HUDEP-2 (cell line): ENCODE data around the gene IFT52.
"Not testable (repeated sequence)": the region's sequence is repeated elsewhere in the genome, so short reads cannot be mapped to it uniquely, and the experiment has no call there.

Source experiments
- DNase-seq, 76 experiments: peaks; one replicate each; lab custom pipeline; 2025; ENCODE audit not compliant: unreplicated experiment in 76 of 76; lab: John Stamatoyannopoulos, UW

Gene IFT52

DNA sequence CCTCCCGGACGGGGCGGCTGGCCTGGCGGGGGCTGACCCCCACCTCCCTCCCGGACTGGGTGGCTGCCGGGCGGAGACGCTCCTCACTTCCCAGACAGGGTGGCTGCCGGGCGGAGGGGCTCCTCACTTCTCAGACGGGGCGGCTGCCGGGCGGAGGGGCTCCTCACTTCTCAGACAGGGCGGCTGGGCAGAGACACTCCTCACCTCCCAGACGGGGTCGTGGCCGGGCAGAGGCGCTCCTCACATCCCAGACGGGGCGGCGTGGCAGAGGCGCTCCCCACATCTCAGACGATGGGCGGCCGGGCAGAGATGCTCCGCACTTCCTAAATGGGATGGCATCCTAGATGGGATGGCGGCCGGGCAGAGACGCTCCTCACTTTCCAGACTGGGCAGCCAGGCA is 16.5 kb downstream of the IFT52 start:
- DNase-seq, result not testable (repeated sequence)

GRCh38 chr20:43631598-43631997 is 40.9 kb downstream of the IFT52 start:
- DNase-seq, result no peak

- DNase-seq, result no peak
These were observed 45.7 kb downstream of the IFT52 start for GRCh38 chr20:43636429-43636828.

- DNase-seq, result no peak
These were observed 51.8 kb downstream of the IFT52 start for GRCh38 chr20:43642548-43642947.

GRCh38 chr20:43650997-43651525 is 60.3 kb downstream of the IFT52 start:
- DNase-seq, result no peak

- DNase-seq, result not testable (repeated sequence)
These were observed 61.0 kb downstream of the IFT52 start for GRCh38 chr20:43651650-43652184.

- no peak for DNase-seq
These were observed 63.2 kb downstream of the IFT52 start for GRCh38 chr20:43653966-43654365.

DNA sequence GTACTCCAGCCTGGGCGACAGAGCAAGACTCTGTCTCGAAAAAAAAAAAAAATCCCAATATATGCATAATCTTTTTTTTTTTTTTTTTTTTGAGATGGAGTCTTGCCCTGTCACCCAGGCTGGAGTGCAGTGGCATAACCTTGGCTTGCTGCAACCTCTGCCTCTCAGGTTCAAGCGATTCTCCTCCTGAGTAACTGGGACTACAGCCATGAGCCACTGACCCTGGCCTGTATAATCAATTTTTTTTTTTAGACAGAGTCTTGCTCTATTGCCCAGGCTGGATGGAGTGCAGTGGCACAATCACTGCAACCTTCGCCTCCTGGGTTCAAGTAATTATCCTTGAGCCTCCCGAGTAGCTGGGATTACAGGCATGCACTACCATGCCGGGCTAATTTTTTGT is 64.4 kb downstream of the IFT52 start:
- DNase-seq, result not testable (repeated sequence)

DNA sequence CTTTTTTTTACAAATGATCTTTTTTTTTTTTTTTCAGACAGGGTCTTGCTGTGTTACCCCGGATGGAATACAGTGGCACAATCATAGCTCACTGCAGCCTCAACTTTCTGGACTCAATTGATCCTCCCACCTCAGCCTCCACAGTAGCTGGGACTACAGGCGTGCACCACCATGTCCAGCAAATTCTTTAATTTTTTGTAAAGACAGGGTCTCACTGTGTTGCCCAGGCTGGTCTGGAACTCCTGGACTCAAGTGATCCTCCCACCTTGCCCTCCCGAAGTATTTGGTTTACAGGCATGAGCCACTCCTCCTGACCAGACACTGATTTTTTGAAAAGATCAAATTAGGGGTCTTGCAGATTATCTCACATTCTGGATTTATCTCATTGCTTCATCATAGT is 65.2 kb downstream of the IFT52 start:
- no peak for DNase-seq

DNA sequence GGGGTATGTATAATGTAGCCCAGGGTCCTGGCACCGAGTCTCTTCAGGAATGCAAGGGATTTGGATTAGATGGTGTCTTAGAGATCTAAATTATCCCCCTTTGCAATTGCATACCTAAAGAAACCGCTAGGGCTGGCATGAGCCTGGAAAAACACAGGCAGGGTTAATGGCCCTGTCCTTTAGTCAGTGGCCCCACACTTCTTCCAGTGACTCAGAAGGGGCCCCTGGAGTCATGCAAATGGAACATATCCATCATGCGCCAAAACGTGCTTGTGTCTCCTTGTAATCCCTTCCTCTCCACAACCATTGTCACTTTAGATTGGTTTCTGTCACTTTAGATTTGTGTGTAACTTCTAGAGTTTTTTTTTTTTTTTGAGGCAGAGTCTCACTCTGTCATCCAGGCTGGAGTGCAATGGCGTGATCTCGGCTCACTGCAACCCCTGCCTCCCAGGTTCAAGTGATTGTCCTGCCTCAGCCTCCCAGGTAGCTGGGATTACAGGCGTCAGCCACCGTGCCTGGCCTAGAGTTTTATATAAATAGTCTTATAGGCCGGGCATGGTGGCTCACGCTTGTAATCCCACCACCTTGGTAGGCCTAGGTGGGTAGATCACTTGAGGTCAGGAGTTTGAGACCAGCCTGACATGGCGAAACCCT is 67.5 kb downstream of the IFT52 start:
- DNase-seq, result peak in 38 of 76 experiments; percentile 2 to 52 (median 24)

DNA sequence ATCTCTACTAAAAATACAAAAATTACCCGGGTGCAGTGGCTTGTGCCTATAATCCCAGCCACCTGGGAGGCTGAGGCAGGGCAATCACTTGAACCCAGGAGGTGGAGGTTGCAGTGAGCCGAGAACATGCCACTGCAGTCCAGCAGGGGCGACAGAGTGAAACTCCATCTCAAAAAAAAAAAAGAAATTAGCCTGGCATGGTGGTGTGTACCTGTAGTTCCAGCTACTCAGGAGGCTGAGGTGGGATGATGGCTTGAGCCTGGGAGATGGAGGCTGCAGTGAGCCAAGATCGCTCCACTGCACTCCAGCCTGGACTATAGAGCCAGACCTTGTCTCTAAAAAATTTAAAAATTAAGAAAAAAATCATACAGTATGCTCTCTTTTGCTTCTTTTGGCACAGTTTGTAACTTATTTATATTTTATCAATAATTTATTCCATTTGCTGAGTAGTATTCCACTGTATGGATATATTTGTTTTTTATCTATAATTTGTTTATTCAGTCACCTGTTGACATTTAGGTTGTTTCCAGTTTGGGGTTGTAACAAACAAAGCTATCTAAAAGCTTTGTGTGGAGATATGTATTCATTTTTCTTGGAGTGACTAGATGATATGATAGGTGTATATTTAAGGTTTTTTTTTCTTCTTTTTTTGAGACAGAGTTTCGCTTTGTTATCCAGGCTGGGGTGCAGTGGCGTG is 68.1 kb downstream of the IFT52 start:
- peak in 14 of 76 experiments; percentile 4 to 31 (median 14) for DNase-seq

- DNase-seq, result peak in 2 of 76 experiments; percentile 5 to 8
These were observed 72.4 kb downstream of the IFT52 start for GRCh38 chr20:43662943-43663655.

- DNase-seq, result no peak
These were observed 74.9 kb downstream of the IFT52 start for GRCh38 chr20:43665466-43666176.

DNA sequence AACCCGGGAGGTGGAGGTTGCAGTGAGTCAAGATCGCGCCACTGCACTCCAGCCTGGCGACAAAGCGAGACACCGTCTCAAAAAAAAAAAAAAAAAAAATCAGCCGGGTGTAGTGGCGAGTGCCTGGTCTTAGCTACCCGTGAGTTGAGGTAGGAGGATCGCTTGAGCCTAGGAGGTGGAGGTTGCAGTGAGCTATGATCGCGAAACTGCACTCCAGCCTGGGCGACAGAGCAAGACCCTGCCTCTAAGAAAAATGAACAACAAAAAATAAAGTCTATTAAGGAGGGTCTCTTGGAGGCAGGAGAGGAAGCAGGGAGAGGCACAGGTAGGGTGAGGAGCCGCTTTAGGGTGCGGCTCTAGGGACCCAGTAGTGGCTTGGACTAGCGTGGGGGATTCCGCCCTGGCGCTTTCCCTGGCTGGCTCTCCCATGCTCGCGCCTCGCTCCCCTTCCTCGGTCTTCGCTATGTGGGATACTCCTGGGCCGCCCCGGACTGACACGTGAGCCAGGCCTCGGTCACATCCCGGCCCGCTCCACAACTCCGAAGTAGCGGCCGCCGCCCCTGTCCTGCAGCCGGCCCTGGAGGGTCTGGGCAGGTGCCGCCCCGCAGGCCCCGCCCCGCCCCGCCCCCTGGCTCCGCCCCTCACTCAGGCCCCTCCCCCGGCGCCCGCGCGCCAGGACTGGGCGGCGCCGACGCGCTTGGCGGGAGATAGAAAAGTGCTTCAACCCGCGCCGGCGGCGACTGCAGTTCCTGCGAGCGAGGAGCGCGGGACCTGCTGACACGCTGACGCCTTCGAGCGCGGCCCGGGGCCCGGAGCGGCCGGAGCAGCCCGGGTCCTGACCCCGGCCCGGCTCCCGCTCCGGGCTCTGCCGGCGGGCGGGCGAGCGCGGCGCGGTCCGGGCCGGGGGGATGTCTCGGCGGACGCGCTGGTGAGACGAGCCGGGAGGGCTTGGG is 75.9 kb downstream of the IFT52 start, which contains the start of gene MYBL2:
MYBL2 (plus strand) TSS at position 739 of the 953 bp plus-strand sequence; CDS start at position 909, 170 bp downstream.
- DNase-seq, result peak in 62 of 76 experiments; percentile 8 to 79 (median 52)

- DNase-seq, result peak in 58 of 76 experiments; percentile 12 to 75 (median 41)
These were observed 76.8 kb downstream of the IFT52 start for GRCh38 chr20:43667341-43668132.

- DNase-seq, result peak in 21 of 76 experiments; percentile 2 to 46 (median 11)
These were observed 78.6 kb downstream of the IFT52 start for GRCh38 chr20:43669332-43669731.

DNA sequence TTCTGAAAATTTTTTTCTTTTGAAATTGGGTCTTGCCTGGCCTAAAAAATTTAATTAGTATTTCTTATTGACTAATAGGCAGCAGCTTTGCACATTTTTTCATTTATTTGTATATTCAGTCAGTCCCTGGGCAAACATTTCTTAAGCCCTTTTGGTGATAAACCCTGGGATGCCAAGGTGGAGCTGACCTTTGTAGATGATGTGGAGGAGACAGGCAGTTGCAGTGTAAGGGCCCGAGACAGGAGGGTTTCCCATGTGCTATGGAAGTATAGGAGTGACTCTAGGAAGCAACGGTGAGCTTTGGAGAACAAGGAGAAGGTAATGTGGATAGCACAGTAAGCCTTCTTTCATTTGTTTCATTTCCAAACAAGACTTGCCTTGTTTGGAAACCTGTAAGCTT is 79.7 kb downstream of the IFT52 start:
- DNase-seq, result no peak

DNA sequence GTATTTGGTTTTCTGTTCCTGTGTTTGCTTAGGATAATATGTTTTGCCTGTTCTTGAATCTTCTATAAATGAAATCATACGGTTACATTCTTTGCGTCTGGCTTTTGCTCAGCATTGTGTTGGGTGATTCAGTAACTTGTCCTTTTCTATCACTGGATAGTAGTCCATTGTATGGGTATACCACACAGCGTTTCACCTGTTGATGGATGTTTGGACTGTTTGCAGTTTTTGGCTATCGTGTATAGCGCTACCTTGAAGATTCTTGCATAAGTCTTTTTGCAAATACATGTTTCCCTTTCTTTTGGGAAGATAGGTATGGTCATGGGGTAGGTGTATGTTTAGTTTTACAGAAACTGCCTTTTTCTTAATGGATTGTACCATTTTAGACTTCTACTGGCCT is 85.6 kb downstream of the IFT52 start:
- no peak for DNase-seq
